Measurements from ENCODE around the gene TMEM141.

The TMEM141 gene

DNA sequence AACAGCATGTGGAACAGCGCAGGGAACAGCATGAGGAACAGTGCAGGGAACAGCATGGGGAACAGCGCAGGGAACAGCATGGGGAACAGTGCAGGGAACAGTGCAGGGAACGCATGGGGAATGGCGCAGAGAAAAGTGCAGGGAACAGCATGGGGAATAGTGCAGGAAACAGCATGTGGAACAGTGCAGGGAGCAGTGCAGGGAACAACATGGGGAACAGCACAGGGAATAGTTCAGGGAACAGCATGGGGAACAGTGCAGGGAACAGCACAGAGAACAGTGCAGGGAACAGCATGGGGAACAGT lies 35.1 kb upstream of the TMEM141 start:
- TF ChIP-seq, protein P1, sequence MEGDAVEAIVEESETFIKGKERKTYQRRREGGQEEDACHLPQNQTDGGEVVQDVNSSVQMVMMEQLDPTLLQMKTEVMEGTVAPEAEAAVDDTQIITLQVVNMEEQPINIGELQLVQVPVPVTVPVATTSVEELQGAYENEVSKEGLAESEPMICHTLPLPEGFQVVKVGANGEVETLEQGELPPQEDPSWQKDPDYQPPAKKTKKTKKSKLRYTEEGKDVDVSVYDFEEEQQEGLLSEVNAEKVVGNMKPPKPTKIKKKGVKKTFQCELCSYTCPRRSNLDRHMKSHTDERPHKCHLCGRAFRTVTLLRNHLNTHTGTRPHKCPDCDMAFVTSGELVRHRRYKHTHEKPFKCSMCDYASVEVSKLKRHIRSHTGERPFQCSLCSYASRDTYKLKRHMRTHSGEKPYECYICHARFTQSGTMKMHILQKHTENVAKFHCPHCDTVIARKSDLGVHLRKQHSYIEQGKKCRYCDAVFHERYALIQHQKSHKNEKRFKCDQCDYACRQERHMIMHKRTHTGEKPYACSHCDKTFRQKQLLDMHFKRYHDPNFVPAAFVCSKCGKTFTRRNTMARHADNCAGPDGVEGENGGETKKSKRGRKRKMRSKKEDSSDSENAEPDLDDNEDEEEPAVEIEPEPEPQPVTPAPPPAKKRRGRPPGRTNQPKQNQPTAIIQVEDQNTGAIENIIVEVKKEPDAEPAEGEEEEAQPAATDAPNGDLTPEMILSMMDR (IDR thresholded peaks at IDR 0.05; ENCODE audit: low read length) = no peak
- H3K27ac ChIP-seq (ENCODE audit: low read depth, low read length, poor library complexity, severe bottlenecking) = no peak overlapping the region
- H3K36me3 ChIP-seq (ENCODE audit: insufficient read depth, low read length) = peaks cover 2% of the 10 kb centered on the region; the same call in 1 of the 2 replicates
- H3K4me3 ChIP-seq (ENCODE audit: low read depth, low read length, poor library complexity, severe bottlenecking) = no peak overlapping the region
- H3K79me2 ChIP-seq (ENCODE audit: insufficient read depth, low read length) = no peaks in the 10 kb centered on the region
- no peak overlapping the region for H3K4me2 ChIP-seq (ENCODE audit: low read length)
- H2AFZ ChIP-seq (ENCODE audit: low read length) = no peak overlapping the region
- no peaks in the 10 kb centered on the region for H3F3A ChIP-seq (ENCODE audit: insufficient read depth, low read length)
- no peaks in the 10 kb centered on the region for H3K9me2 ChIP-seq (ENCODE audit: low read depth, low read length)
- H3K27me3 ChIP-seq (ENCODE audit: insufficient read depth, low read length) = peaks cover 46% of the 10 kb centered on the region; the same call in 1 of the 2 replicates
- H3K9me3 ChIP-seq (ENCODE audit: low read length) = peaks cover 13% of the 10 kb centered on the region
- no peak overlapping the region for H3K9ac ChIP-seq (ENCODE audit: low read length)
- H3K4me1 ChIP-seq (ENCODE audit: insufficient read depth, low read length, severe bottlenecking) = no peaks in the 10 kb centered on the region
- H4K20me1 ChIP-seq (ENCODE audit: insufficient read depth, low read length) = no peaks in the 10 kb centered on the region

DNA sequence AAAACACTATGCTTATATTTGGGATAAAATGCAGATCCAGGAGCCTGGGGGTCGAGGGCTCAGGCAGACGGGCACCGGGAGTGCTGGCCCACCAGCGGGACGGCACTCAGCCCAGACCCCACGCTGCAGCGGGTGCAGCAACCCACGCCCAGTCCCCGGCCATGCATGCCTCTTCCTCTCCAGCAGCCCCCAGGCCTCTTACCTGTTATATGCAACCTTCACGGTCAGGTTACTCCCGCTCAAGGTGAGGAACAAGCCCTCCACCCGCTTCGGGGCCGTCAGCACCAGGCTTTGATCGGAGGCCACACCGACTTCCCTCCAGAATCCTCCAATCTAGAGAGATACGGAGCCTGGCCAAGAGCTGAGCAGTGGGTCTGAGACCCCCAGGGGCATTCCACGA lies 34.3 kb upstream of the TMEM141 start:
- H3K4me3 ChIP-seq (ENCODE audit: low read depth, low read length, poor library complexity, severe bottlenecking) = no peak overlapping the region
- H3K79me2 ChIP-seq (ENCODE audit: insufficient read depth, low read length) = no peaks in the 10 kb centered on the region
- H3K9me2 ChIP-seq (ENCODE audit: low read depth, low read length) = no peaks in the 10 kb centered on the region
- no peak overlapping the region for H3K4me2 ChIP-seq (ENCODE audit: low read length)
- H3K9me3 ChIP-seq (ENCODE audit: low read length) = peaks cover 10% of the 10 kb centered on the region
- H2AFZ ChIP-seq (ENCODE audit: low read length) = no peak overlapping the region
- no peak overlapping the region for H3K27ac ChIP-seq (ENCODE audit: low read depth, low read length, poor library complexity, severe bottlenecking)
- peaks cover 1% of the 10 kb centered on the region; the same call in 1 of the 2 replicates for H3K36me3 ChIP-seq (ENCODE audit: insufficient read depth, low read length)
- no peak overlapping the region for H3K9ac ChIP-seq (ENCODE audit: low read length)
- H4K20me1 ChIP-seq (ENCODE audit: insufficient read depth, low read length) = no peaks in the 10 kb centered on the region
- peaks cover 40% of the 10 kb centered on the region; the same call in 1 of the 2 replicates for H3K27me3 ChIP-seq (ENCODE audit: insufficient read depth, low read length)
- H3F3A ChIP-seq (ENCODE audit: insufficient read depth, low read length) = no peaks in the 10 kb centered on the region
- no peaks in the 10 kb centered on the region for H3K4me1 ChIP-seq (ENCODE audit: insufficient read depth, low read length, severe bottlenecking)
- no peak for TF ChIP-seq EZH2 (IDR thresholded peaks at IDR 0.05; ENCODE audit: borderline replicate concordance, low read length)
- TF ChIP-seq, protein P1 (IDR thresholded peaks at IDR 0.05; ENCODE audit: low read length) = no peak

DNA sequence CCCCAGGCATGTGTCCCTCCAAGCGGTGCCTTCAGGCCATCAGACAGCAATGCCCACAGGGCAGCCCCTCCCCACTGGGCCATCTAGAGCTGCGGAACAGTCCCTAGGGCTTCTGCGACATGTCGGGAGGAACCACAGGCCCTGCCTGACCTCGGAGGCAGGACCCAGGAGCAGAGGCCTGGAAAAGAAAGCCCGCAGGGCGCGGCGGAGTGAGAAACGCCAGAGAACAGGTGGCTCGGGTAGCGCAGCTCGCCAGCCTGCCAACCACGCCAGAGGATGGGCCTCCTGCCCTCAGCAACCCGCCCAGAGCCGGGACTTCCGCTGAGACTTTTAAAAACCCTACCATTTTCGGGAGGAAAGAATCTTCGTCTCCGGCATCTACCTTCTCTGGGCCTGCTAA lies 33.8 kb upstream of the TMEM141 start:
- no peaks in the 10 kb centered on the region for H4K20me1 ChIP-seq (ENCODE audit: insufficient read depth, low read length)
- peaks cover 36% of the 10 kb centered on the region; the same call in 1 of the 2 replicates for H3K27me3 ChIP-seq (ENCODE audit: insufficient read depth, low read length)
- no peaks in the 10 kb centered on the region; the same call in 1 of the 2 replicates for H3K36me3 ChIP-seq (ENCODE audit: insufficient read depth, low read length)
- no peak overlapping the region for H3K4me3 ChIP-seq (ENCODE audit: low read depth, low read length, poor library complexity, severe bottlenecking)
- no peak overlapping the region for H2AFZ ChIP-seq (ENCODE audit: low read length)
- H3K27ac ChIP-seq (ENCODE audit: low read depth, low read length, poor library complexity, severe bottlenecking) = no peak overlapping the region
- TF ChIP-seq, protein P1 (IDR thresholded peaks at IDR 0.05; ENCODE audit: low read length) = no peak
- no peak for TF ChIP-seq EZH2 (IDR thresholded peaks at IDR 0.05; ENCODE audit: borderline replicate concordance, low read length)
- no peak overlapping the region for H3K4me2 ChIP-seq (ENCODE audit: low read length)
- no peak overlapping the region for H3K9ac ChIP-seq (ENCODE audit: low read length)
- no peaks in the 10 kb centered on the region for H3K4me1 ChIP-seq (ENCODE audit: insufficient read depth, low read length, severe bottlenecking)
- no peaks in the 10 kb centered on the region for H3K9me2 ChIP-seq (ENCODE audit: low read depth, low read length)
- no peaks in the 10 kb centered on the region for H3F3A ChIP-seq (ENCODE audit: insufficient read depth, low read length)
- peaks cover 7% of the 10 kb centered on the region for H3K9me3 ChIP-seq (ENCODE audit: low read length)
- H3K79me2 ChIP-seq (ENCODE audit: insufficient read depth, low read length) = no peaks in the 10 kb centered on the region

All from OCI-LY1 (cell line).